GM12891 (cell line): Measurements from ENCODE around the gene AP1M2.

Experiments
- POLR2A ChIP-seq: IDR thresholded peaks from 2 replicates; pipeline ENCODE4 v1.6.1; 2011; ENCODE audit warnings: low read depth, low read length, control low read depth
- POLR2AphosphoS5 ChIP-seq: IDR thresholded peaks from 2 replicates; pipeline ENCODE4 v1.6.1; 2011; ENCODE audit warnings: low read depth, low read length, control low read depth

- TF ChIP-seq POLR2A (no peak), POLR2AphosphoS5 (no peak)
Observed at GRCh38 chr19:10582091-10582490, 5.0 kb downstream of the AP1M2 start.
